Left ventricle myocardium inferior (tissue), 1 donor: ENCODE data around the gene CAMK1D. TPM values are rescaled to one million over a fixed set of nuclear protein-coding genes. Genes with fewer than 3 reads are reported as not detected.

ENCODE experiments used
- DNase-seq: peaks from one replicate; pipeline ENCODE4 v3.0.0-alpha.2; 2020
- H3K27ac ChIP-seq: fragments of 200-600 bp; replicated peaks from 2 replicates; pipeline ENCODE4 v1.8.0; 2021
- H3K27me3 ChIP-seq: fragments of 200-600 bp; 2 replicates; pipeline ENCODE4 v1.8.0; 2021; ENCODE audit warnings: low read depth
- H3K36me3 ChIP-seq: fragments of 200-600 bp; 2 replicates; pipeline ENCODE4 v1.8.0; 2021
- H3K4me1 ChIP-seq: fragments of 200-600 bp; 2 replicates; pipeline ENCODE4 v1.8.0; 2021
- H3K4me3 ChIP-seq: fragments of 200-600 bp; 2 replicates; pipeline ENCODE4 v1.8.0; 2021; ENCODE audit warnings: mild to moderate bottlenecking, moderate library complexity
- H3K9me3 ChIP-seq: fragments of 200-600 bp; replicated peaks from 2 replicates; pipeline ENCODE4 v1.8.0; 2021
- intact Hi-C: fragments of 100-400 bp; cut with micrococcal nuclease; formaldehyde crosslinking; loops from one replicate; pipeline ENCODE4 v1.11.0; 2022
- total RNA-seq: library from RNA; stranded (reverse); fragmentation: NEBNext Ultra II Directional; extraction: Animal tissue kit (Norgen Biotek cat#: 25700); gene quantifications from one replicate; pipeline ENCODE4 v1.2.1, GENCODE V29; 2021
- TF ChIP-seq, protein P1 (sequence below): fragments of 200-600 bp; IDR thresholded peaks from 2 replicates; pipeline ENCODE4 v1.8.0; 2021; ENCODE audit warnings: antibody characterized with exemption, mild to moderate bottlenecking, borderline replicate concordance
- donor health status: DM: no; HTN: yes; CAD: no; lungs with severe emphysema.

The CAMK1D gene
- total RNA-seq, 1 donor from 2014 or later: 2.5 TPM

GRCh38 chr10:12533151-12533550 is 183.8 kb downstream of the CAMK1D start:
- H3K27ac ChIP-seq: no peak overlapping the region
- DNase-seq: no peak

GRCh38 chr10:12533723-12534122 is 184.4 kb downstream of the CAMK1D start:
- peaks cover 7% of the 10 kb centered on the region for H3K9me3 ChIP-seq
- intact Hi-C loops: no loop called here
- H3K4me3 ChIP-seq: no peak overlapping the region
- DNase-seq: no peak
- TF ChIP-seq, protein P1, sequence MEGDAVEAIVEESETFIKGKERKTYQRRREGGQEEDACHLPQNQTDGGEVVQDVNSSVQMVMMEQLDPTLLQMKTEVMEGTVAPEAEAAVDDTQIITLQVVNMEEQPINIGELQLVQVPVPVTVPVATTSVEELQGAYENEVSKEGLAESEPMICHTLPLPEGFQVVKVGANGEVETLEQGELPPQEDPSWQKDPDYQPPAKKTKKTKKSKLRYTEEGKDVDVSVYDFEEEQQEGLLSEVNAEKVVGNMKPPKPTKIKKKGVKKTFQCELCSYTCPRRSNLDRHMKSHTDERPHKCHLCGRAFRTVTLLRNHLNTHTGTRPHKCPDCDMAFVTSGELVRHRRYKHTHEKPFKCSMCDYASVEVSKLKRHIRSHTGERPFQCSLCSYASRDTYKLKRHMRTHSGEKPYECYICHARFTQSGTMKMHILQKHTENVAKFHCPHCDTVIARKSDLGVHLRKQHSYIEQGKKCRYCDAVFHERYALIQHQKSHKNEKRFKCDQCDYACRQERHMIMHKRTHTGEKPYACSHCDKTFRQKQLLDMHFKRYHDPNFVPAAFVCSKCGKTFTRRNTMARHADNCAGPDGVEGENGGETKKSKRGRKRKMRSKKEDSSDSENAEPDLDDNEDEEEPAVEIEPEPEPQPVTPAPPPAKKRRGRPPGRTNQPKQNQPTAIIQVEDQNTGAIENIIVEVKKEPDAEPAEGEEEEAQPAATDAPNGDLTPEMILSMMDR: no peak
- no peaks in the 10 kb centered on the region for H3K4me1 ChIP-seq
- no peaks in the 10 kb centered on the region for H3K27me3 ChIP-seq
- H3K36me3 ChIP-seq: no peaks in the 10 kb centered on the region
- no peak overlapping the region for H3K27ac ChIP-seq

More at GRCh38 chr10:12533151-12533550, 183.8 kb downstream of the CAMK1D start:
- no peaks in the 10 kb centered on the region for H3K27me3 ChIP-seq
- H3K4me1 ChIP-seq: no peaks in the 10 kb centered on the region
- no peak overlapping the region for H3K4me3 ChIP-seq
- peaks cover 7% of the 10 kb centered on the region for H3K9me3 ChIP-seq
- TF ChIP-seq, protein P1: no peak
- intact Hi-C loops: no loop called here
- no peaks in the 10 kb centered on the region for H3K36me3 ChIP-seq

- no peak overlapping the region for H3K4me3 ChIP-seq
- peaks cover 7% of the 10 kb centered on the region for H3K9me3 ChIP-seq
- intact Hi-C loops: no loop called here
- peaks cover 8% of the 10 kb centered on the region for H3K4me1 ChIP-seq
- no peaks in the 10 kb centered on the region for H3K36me3 ChIP-seq
- no peak for DNase-seq
- TF ChIP-seq, protein P1: no peak
- no peak overlapping the region for H3K27ac ChIP-seq
- H3K27me3 ChIP-seq: no peaks in the 10 kb centered on the region
These were observed 185.5 kb downstream of the CAMK1D start for GRCh38 chr10:12534824-12535223.

GRCh38 chr10:12535656-12536055 is 186.3 kb downstream of the CAMK1D start:
- TF ChIP-seq, protein P1: no peak
- Histone ChIP-seq H3K4me3 (no peak overlapping the region), H3K27ac (no peak overlapping the region), H3K27me3 (no peaks in the 10 kb centered on the region), H3K36me3 (no peaks in the 10 kb centered on the region), H3K9me3 (peaks cover 7% of the 10 kb centered on the region), H3K4me1 (peaks cover 8% of the 10 kb centered on the region)
- intact Hi-C loops: no loop called here
- DNase-seq: no peak

DNA sequence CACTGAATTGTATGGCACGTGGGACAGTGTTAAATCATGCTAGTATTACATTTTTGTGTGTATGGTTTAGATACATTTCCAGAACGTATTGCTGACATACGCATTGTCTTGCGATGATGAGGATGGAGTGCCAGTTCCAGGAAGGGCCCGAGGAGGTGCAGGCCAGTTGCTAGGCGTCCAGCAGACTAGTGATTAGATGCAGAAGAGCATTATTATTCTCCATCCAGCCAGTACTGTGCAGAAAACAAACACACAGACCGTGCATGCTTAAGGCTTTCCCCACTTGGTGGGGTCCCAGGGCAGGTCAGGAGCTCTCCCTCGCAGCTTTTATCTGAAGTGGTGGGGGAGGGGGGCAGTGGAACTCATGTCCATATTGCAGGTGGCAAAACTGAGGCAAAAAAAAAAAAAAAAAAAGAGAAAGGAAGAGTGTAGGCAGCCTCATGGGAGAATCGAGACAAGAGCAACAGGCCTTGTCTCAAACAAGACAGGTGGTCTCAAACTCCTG is 189.2 kb downstream of the CAMK1D start:
- Histone ChIP-seq H3K4me3 (no peak overlapping the region), H3K4me1 (peaks cover 8% of the 10 kb centered on the region), H3K9me3 (peaks cover 5% of the 10 kb centered on the region), H3K36me3 (no peaks in the 10 kb centered on the region), H3K27ac (no peak overlapping the region), H3K27me3 (no peaks in the 10 kb centered on the region)
- TF ChIP-seq, protein P1: no peak
- DNase-seq: no peak
- intact Hi-C loops: no loop called here
